SH-SY5Y (cell line): ENCODE data around the gene FRK.

Experiments used
- GATA2 ChIP-seq: IDR thresholded peaks from 2 replicates; pipeline ENCODE4 v1.6.1; 2011; ENCODE audit warnings: mild to moderate bottlenecking, low read depth, low read length
- GATA3 ChIP-seq: IDR thresholded peaks from 2 replicates; pipeline ENCODE4 v1.6.1; 2011; ENCODE audit warnings: low read depth, mild to moderate bottlenecking, low read length, moderate library complexity

- TF ChIP-seq GATA3: no peak
- TF ChIP-seq GATA2: no peak
These were observed 111.9 kb downstream of the FRK start for GRCh38 chr6:115948751-115949150.
